ENCODE measurements around the gene ARHGAP10.

Gene ARHGAP10

DNA sequence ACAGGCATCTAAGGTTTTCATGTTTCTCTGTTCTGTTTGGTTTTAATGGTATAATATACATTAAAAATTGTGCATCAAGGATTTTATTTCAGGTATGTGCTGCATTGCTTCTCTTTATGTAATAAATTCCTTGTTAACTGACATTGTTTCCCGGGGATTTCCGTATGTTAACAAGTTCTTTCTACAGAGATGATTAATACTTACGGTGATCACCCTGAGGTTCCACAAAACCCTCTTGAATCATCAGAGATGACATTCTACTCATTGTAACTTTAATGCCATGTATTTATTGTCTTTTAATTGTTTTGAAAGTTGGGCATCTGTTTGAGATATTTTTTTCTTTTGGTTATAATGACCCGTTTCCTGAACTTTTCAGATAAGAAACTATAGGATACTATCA, 37.5 kb downstream of the ARHGAP10 start:
- Histone ChIP-seq H3K9me3 (ENCODE audit: control insufficient read depth, low read length) (no peaks in the 10 kb centered on the region), H2BK5ac (ENCODE audit: low read depth, low read length, poor library complexity, severe bottlenecking) (no peak overlapping the region), H3K4me2 (ENCODE audit: low read length, poor library complexity, severe bottlenecking) (no peak overlapping the region), H3K9ac (ENCODE audit: low read length) (no peak overlapping the region), H3K4me3 (ENCODE audit: insufficient read depth in 1 of 2, low read depth in 1 of 2, low read length in 2 of 2) (no peak overlapping the region), H3K27ac (ENCODE audit: low read length, poor library complexity, severe bottlenecking) (no peak overlapping the region), H2BK12ac (ENCODE audit: low read length in 2 of 2) (no peak overlapping the region), H3K27me3 (ENCODE audit: control insufficient read depth in 1 of 2, insufficient read depth in 1 of 2, low read length in 2 of 2) (no peaks in the 10 kb centered on the region), H2AK5ac (ENCODE audit: low read length, severe bottlenecking) (no peak overlapping the region), H3K14ac (ENCODE audit: low read length in 2 of 2) (no peak overlapping the region), H3K79me1 (replicated peaks; ENCODE audit: low read length, poor library complexity, severe bottlenecking) (peaks cover 9% of the 10 kb centered on the region), H2BK15ac (ENCODE audit: low read depth, poor library complexity, severe bottlenecking) (no peak overlapping the region), H4K91ac (ENCODE audit: low read length) (no peak overlapping the region), H2AFZ (ENCODE audit: low read depth, low read length) (no peak overlapping the region), H3K4ac (ENCODE audit: low read depth in 1 of 2, low read length in 2 of 2) (no peak overlapping the region), H3K36me3 (ENCODE audit: control insufficient read depth in 1 of 2, insufficient read depth in 2 of 2, low read depth in 1 of 2, low read length in 2 of 2) (peaks cover 0 to 7% of the 10 kb centered on the region in 2 experiments), H3K4me1 (ENCODE audit: control insufficient read depth, insufficient read depth, low read depth, low read length) (peaks cover 5% of the 10 kb centered on the region), H3K18ac (ENCODE audit: low read depth in 1 of 2, low read length in 2 of 2) (no peak overlapping the region), H4K8ac (ENCODE audit: low read length) (no peak overlapping the region), H2BK120ac (ENCODE audit: low read depth, low read length) (no peak overlapping the region), H3K23ac (ENCODE audit: low read length in 2 of 2) (no peak overlapping the region)
- no peak for DNase-seq
- WGBS: 100% methylated on average over 2 of the region's 4 CpGs

DNA sequence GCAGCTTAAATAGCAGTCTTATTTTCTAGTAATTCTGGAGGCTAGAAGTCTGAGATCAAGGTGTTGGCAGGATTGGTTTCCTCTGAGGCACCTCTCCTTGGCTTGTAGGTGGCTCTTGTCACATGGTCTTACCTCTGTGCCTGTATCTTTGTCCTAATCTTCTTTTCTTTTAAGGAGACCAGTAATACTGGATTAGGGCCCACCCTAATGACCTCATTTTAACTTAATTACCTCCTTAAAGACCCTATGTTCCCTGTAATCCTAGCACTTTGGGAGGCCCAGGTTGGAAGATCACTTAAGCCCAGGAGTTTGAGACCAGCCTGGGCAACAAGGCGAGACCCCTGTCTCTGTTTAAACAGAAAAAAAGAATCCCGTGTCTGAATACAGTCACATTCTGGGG, 38.9 kb downstream of the ARHGAP10 start:
- Histone ChIP-seq H2AK5ac (ENCODE audit: low read length, severe bottlenecking) (no peak overlapping the region), H2BK5ac (ENCODE audit: low read depth, low read length, poor library complexity, severe bottlenecking) (no peak overlapping the region), H3K14ac (ENCODE audit: low read length in 2 of 2) (no peak overlapping the region), H3K23ac (ENCODE audit: low read length in 2 of 2) (no peak overlapping the region), H3K9ac (ENCODE audit: low read length) (no peak overlapping the region), H4K8ac (ENCODE audit: low read length) (no peak overlapping the region), H4K91ac (ENCODE audit: low read length) (no peak overlapping the region), H3K4ac (ENCODE audit: low read depth in 1 of 2, low read length in 2 of 2) (no peak overlapping the region), H2BK12ac (ENCODE audit: low read length in 2 of 2) (no peak overlapping the region), H3K4me3 (ENCODE audit: insufficient read depth in 1 of 2, low read depth in 1 of 2, low read length in 2 of 2) (no peak overlapping the region), H3K36me3 (ENCODE audit: control insufficient read depth in 1 of 2, insufficient read depth in 2 of 2, low read depth in 1 of 2, low read length in 2 of 2) (peaks cover 0 to 7% of the 10 kb centered on the region in 2 experiments), H3K79me1 (replicated peaks; ENCODE audit: low read length, poor library complexity, severe bottlenecking) (peaks cover 6% of the 10 kb centered on the region), H3K27me3 (ENCODE audit: control insufficient read depth in 1 of 2, insufficient read depth in 1 of 2, low read length in 2 of 2) (no peaks in the 10 kb centered on the region), H3K4me1 (ENCODE audit: control insufficient read depth, insufficient read depth, low read depth, low read length) (peaks cover 11% of the 10 kb centered on the region), H2BK15ac (ENCODE audit: low read depth, poor library complexity, severe bottlenecking) (no peak overlapping the region), H2AFZ (ENCODE audit: low read depth, low read length) (no peak overlapping the region), H2BK120ac (ENCODE audit: low read depth, low read length) (peak overlapping the region; percentile 61), H3K4me2 (ENCODE audit: low read length, poor library complexity, severe bottlenecking) (no peak overlapping the region), H3K9me3 (ENCODE audit: control insufficient read depth, low read length) (no peaks in the 10 kb centered on the region), H3K27ac (ENCODE audit: low read length, poor library complexity, severe bottlenecking) (no peak overlapping the region), H3K18ac (ENCODE audit: low read depth in 1 of 2, low read length in 2 of 2) (no peak overlapping the region)
- DNase-seq: no peak
- 86% methylated on average over 2 of the region's 2 CpGs for WGBS

DNA sequence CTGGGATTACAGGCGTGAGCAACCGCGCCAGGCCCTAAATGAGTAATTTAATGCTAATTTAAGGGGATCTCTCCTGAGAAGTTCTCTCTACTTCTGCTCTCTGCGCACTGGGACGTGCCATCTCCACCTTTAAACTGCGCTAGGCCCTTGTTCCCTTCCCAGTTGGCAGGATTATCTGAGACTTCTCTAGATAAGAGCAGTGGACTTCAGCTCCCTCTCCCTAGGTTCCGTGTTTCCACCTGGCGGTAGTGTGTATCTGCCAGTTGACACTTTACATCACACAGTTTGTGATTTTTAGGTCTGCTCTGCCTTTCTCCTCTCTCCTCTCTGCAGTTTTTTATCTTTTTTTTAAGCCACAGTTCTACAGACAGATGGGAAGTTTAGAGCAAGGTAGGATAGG, 40.2 kb downstream of the ARHGAP10 start:
- Histone ChIP-seq H2BK15ac (ENCODE audit: low read depth, poor library complexity, severe bottlenecking) (no peak overlapping the region), H2AFZ (ENCODE audit: low read depth, low read length) (no peak overlapping the region), H4K91ac (ENCODE audit: low read length) (peak overlapping the region; percentile 87), H3K4me1 (ENCODE audit: control insufficient read depth, insufficient read depth, low read depth, low read length) (peaks cover 16% of the 10 kb centered on the region), H3K23ac (ENCODE audit: low read length in 2 of 2) (no peak overlapping the region), H3K9me3 (ENCODE audit: control insufficient read depth, low read length) (no peaks in the 10 kb centered on the region), H3K9ac (ENCODE audit: low read length) (peak overlapping the region; percentile 76), H3K18ac (ENCODE audit: low read depth in 1 of 2, low read length in 2 of 2) (peak overlapping the region; percentile 84 to 93), H3K14ac (ENCODE audit: low read length in 2 of 2) (peak overlapping the region in 1 of 2 experiments; percentile 63), H2BK120ac (ENCODE audit: low read depth, low read length) (no peak overlapping the region), H2BK5ac (ENCODE audit: low read depth, low read length, poor library complexity, severe bottlenecking) (no peak overlapping the region), H4K8ac (ENCODE audit: low read length) (peak overlapping the region; percentile 7), H3K36me3 (ENCODE audit: control insufficient read depth in 1 of 2, insufficient read depth in 2 of 2, low read depth in 1 of 2, low read length in 2 of 2) (peaks cover 0 to 7% of the 10 kb centered on the region in 2 experiments), H2BK12ac (ENCODE audit: low read length in 2 of 2) (peak overlapping the region; percentile 92 to 96), H3K27me3 (ENCODE audit: control insufficient read depth in 1 of 2, insufficient read depth in 1 of 2, low read length in 2 of 2) (no peaks in the 10 kb centered on the region), H3K4me3 (ENCODE audit: insufficient read depth in 1 of 2, low read depth in 1 of 2, low read length in 2 of 2) (peak overlapping the region in 1 of 2 experiments; percentile 44), H2AK5ac (ENCODE audit: low read length, severe bottlenecking) (peak overlapping the region; percentile 97), H3K4me2 (ENCODE audit: low read length, poor library complexity, severe bottlenecking) (no peak overlapping the region), H3K27ac (ENCODE audit: low read length, poor library complexity, severe bottlenecking) (peak overlapping the region; percentile 95), H3K79me1 (replicated peaks; ENCODE audit: low read length, poor library complexity, severe bottlenecking) (peaks cover 11% of the 10 kb centered on the region), H3K4ac (ENCODE audit: low read depth in 1 of 2, low read length in 2 of 2) (peak overlapping the region in 1 of 2 experiments; percentile 78)
- DNase-seq: no peak
- 59% methylated on average over 8 of the region's 8 CpGs for WGBS

DNA sequence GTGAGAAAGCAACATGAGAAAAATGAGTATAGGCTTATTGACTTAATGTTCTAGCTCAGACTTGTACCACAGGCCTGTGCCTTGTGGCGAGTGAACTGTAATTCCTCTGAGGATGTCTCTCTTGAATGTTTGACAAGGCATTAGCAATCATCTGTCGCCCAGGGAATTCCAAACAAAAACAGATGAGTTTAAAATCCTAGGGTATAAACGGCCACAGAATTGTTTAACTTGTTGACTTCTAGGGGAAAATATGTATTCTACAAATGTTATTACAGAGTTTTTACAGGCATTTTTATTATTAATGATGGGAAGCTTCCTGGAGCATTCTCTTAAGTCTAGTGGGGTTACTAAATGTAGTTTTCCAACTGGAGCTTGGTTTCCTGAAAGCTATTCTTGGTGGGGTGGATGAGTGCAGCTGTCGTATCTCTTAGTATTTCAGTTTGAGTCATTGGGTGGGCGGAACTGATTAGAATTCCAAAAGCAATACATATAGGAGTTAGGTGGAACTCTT, 40.6 kb downstream of the ARHGAP10 start:
- Histone ChIP-seq H3K4me2 (ENCODE audit: low read length, poor library complexity, severe bottlenecking) (no peak overlapping the region), H3K9me3 (ENCODE audit: control insufficient read depth, low read length) (no peaks in the 10 kb centered on the region), H3K79me1 (replicated peaks; ENCODE audit: low read length, poor library complexity, severe bottlenecking) (peaks cover 13% of the 10 kb centered on the region), H2BK15ac (ENCODE audit: low read depth, poor library complexity, severe bottlenecking) (no peak overlapping the region), H3K4ac (ENCODE audit: low read depth in 1 of 2, low read length in 2 of 2) (no peak overlapping the region), H3K18ac (ENCODE audit: low read depth in 1 of 2, low read length in 2 of 2) (no peak overlapping the region), H2BK5ac (ENCODE audit: low read depth, low read length, poor library complexity, severe bottlenecking) (no peak overlapping the region), H3K14ac (ENCODE audit: low read length in 2 of 2) (no peak overlapping the region), H4K91ac (ENCODE audit: low read length) (no peak overlapping the region), H3K27me3 (ENCODE audit: control insufficient read depth in 1 of 2, insufficient read depth in 1 of 2, low read length in 2 of 2) (no peaks in the 10 kb centered on the region), H3K27ac (ENCODE audit: low read length, poor library complexity, severe bottlenecking) (peak overlapping the region; percentile 95), H4K8ac (ENCODE audit: low read length) (no peak overlapping the region), H2AK5ac (ENCODE audit: low read length, severe bottlenecking) (peak overlapping the region; percentile 97), H2BK120ac (ENCODE audit: low read depth, low read length) (no peak overlapping the region), H3K4me3 (ENCODE audit: insufficient read depth in 1 of 2, low read depth in 1 of 2, low read length in 2 of 2) (peak overlapping the region in 1 of 2 experiments; percentile 44), H3K23ac (ENCODE audit: low read length in 2 of 2) (no peak overlapping the region), H2BK12ac (ENCODE audit: low read length in 2 of 2) (no peak overlapping the region), H2AFZ (ENCODE audit: low read depth, low read length) (no peak overlapping the region), H3K4me1 (ENCODE audit: control insufficient read depth, insufficient read depth, low read depth, low read length) (peaks cover 18% of the 10 kb centered on the region), H3K9ac (ENCODE audit: low read length) (peak overlapping the region; percentile 76), H3K36me3 (ENCODE audit: control insufficient read depth in 1 of 2, insufficient read depth in 2 of 2, low read depth in 1 of 2, low read length in 2 of 2) (peaks cover 0 to 7% of the 10 kb centered on the region in 2 experiments)
- DNase-seq: peak; percentile 80
- under 1% methylated on average over 3 of the region's 5 CpGs for WGBS

All from mesenchymal stem cell (in vitro differentiated cells and primary cell).